HG02840 (cell line): ENCODE measurements around the gene DGKA.
"Not testable (repeated sequence)": the region's sequence is repeated elsewhere in the genome, so short reads cannot be mapped to it uniquely, and the experiment has no call there.

Experiments
- ATAC-seq: cut with Tn5 transposase; IDR thresholded peaks from one replicate; pipeline ENCODE4 v1.9.1; 2021; ENCODE audit warnings: mild to moderate bottlenecking, moderate library complexity, moderate number of reproducible peaks; ENCODE audit not compliant: unreplicated experiment, low FRiP score

Gene DGKA

GRCh38 chr12:55965941-55966407, 35.0 kb downstream of the DGKA start, which contains the start of gene PMEL:
PMEL (minus strand) TSS chr12:55966042; CDS start chr12:55966011, 31 bp downstream.
- ATAC-seq, result no peak

GRCh38 chr12:55966408-55967281, 35.7 kb downstream of the DGKA start, which contains the start of gene CDK2:
CDK2 (plus strand) TSS chr12:55966830; CDS start chr12:55967009, 179 bp downstream.
- ATAC-seq, result peak; percentile 93

GRCh38 chr12:55969356-55969755, 38.4 kb downstream of the DGKA start:
- no peak for ATAC-seq

- no peak for ATAC-seq
Observed at GRCh38 chr12:55970775-55971174, 39.8 kb downstream of the DGKA start.

- no peak for ATAC-seq
Observed at GRCh38 chr12:55972042-55972441, 41.1 kb downstream of the DGKA start.

- no peak for ATAC-seq
Observed at GRCh38 chr12:55972456-55972855, 41.5 kb downstream of the DGKA start.

GRCh38 chr12:55972911-55973598, 42.1 kb downstream of the DGKA start:
- no peak for ATAC-seq

GRCh38 chr12:55973599-55974307, 42.8 kb downstream of the DGKA start, which contains the start of gene RAB5B:
RAB5B (plus strand) TSS chr12:55974078; CDS start chr12:55986961, 12,883 bp downstream.
- ATAC-seq, result peak; percentile 97

- ATAC-seq, result no peak
Observed at GRCh38 chr12:55974308-55974730, 43.4 kb downstream of the DGKA start.

- no peak for ATAC-seq
Observed at GRCh38 chr12:55978393-55978792, 47.4 kb downstream of the DGKA start.

- no peak for ATAC-seq
Observed at GRCh38 chr12:55979069-55979468, 48.1 kb downstream of the DGKA start.

GRCh38 chr12:55981882-55982281, 50.9 kb downstream of the DGKA start:
- not testable (repeated sequence) for ATAC-seq

- no peak for ATAC-seq
Observed at GRCh38 chr12:55982319-55982936, 51.5 kb downstream of the DGKA start.

- ATAC-seq, result no peak
Observed at GRCh38 chr12:55983232-55983842, 52.4 kb downstream of the DGKA start.

GRCh38 chr12:55984861-55985260, 53.9 kb downstream of the DGKA start:
- ATAC-seq, result no peak

- ATAC-seq, result no peak
Observed at GRCh38 chr12:55985341-55985740, 54.4 kb downstream of the DGKA start.

GRCh38 chr12:55985976-55986375, 55.0 kb downstream of the DGKA start:
- ATAC-seq, result not testable (repeated sequence)

- no peak for ATAC-seq
Observed at GRCh38 chr12:55991110-55991509, 60.1 kb downstream of the DGKA start.

- no peak for ATAC-seq
Observed at GRCh38 chr12:55993230-55993853, 62.4 kb downstream of the DGKA start.
